Neural cell (in vitro differentiated cells): ENCODE measurements around the gene MEPCE. TPM values are rescaled to one million over a fixed set of nuclear protein-coding genes. Genes with fewer than 3 reads are reported as not detected.
"Not testable (repeated sequence)": the region's sequence is repeated elsewhere in the genome, so short reads cannot be mapped to it uniquely, and the experiment has no call there.

Experiments
- H2AFZ ChIP-seq: fragments of 200-600, 300-800 bp; sonication (generic), shearing (Covaris generic); 2 replicates; pipeline ENCODE4 v1.6.0; 2014; ENCODE audit warnings: low read depth, mild to moderate bottlenecking, antibody characterized with exemption, low read length, moderate library complexity
- H3F3A ChIP-seq: fragments of 200-600 bp; shearing (Covaris generic); 2 replicates; pipeline ENCODE4 v1.6.1; 2016; ENCODE audit warnings: mild to moderate bottlenecking, moderate library complexity, mixed read lengths, antibody characterized with exemption, low read length; ENCODE audit not compliant: insufficient read depth, poor library complexity, severe bottlenecking
- H3K27ac ChIP-seq: fragments of 200-600, 300-800 bp; sonication (generic), shearing (Covaris generic); 2 replicates; pipeline ENCODE4 v1.5.1; 2014; ENCODE audit warnings: mild to moderate bottlenecking, low read length, moderate library complexity
- H3K27me3 ChIP-seq: fragments of 300-800, 200-600 bp; sonication (generic), shearing (Covaris generic); 2 replicates; pipeline ENCODE4 v1.6.0; 2014; ENCODE audit warnings: mild to moderate bottlenecking, low read depth, low read length, moderate library complexity; ENCODE audit not compliant: insufficient read depth
- H3K36me3 ChIP-seq: fragments of 300-800, 200-600 bp; sonication (generic), shearing (Covaris generic); 2 replicates; pipeline ENCODE4 v1.5.1; 2014; ENCODE audit warnings: mild to moderate bottlenecking, antibody characterized with exemption, low read length, moderate library complexity; ENCODE audit not compliant: insufficient read depth
- H3K4me2 ChIP-seq: fragments of 300-800, 200-600 bp; sonication (generic), shearing (Covaris generic); 2 replicates; pipeline ENCODE4 v1.6.0; 2014; ENCODE audit warnings: mild to moderate bottlenecking, low read length
- H3K4me3 ChIP-seq: fragments of 300-800, 200-600 bp; sonication (generic), shearing (Covaris generic); 2 replicates; pipeline ENCODE4 v1.5.1; 2014; ENCODE audit warnings: mild to moderate bottlenecking, low read length, moderate library complexity
- H3K79me2 ChIP-seq: fragments of 200-600 bp; shearing (Covaris generic); replicated peaks from 2 replicates; pipeline ENCODE4 v1.6.0; 2014; ENCODE audit warnings: mild to moderate bottlenecking, low read length, moderate library complexity; ENCODE audit not compliant: insufficient read depth
- H3K9ac ChIP-seq: fragments of 300-800, 200-600 bp; sonication (generic), shearing (Covaris generic); 2 replicates; pipeline ENCODE4 v1.6.1; 2016; ENCODE audit warnings: mild to moderate bottlenecking, low read length, mixed read lengths
- H3K9me2 ChIP-seq: fragments of 200-600 bp; shearing (Covaris generic); 2 replicates; pipeline ENCODE4 v1.6.1; 2016; ENCODE audit warnings: mild to moderate bottlenecking, low read length, mixed read lengths; ENCODE audit not compliant: insufficient read depth
- H3K9me3 ChIP-seq: fragments of 200-600, 300-800 bp; sonication (generic), shearing (Covaris generic); 2 replicates; pipeline ENCODE4 v1.6.1; 2016; ENCODE audit warnings: mild to moderate bottlenecking, mixed run types, low read length, moderate library complexity, mixed read lengths
- H4K20me1 ChIP-seq: fragments of 200-600 bp; shearing (Covaris generic); 2 replicates; pipeline ENCODE4 v1.6.1; 2016; ENCODE audit warnings: mild to moderate bottlenecking, mixed run types; ENCODE audit not compliant: insufficient read depth
- EP300 ChIP-seq: fragments of 450-650 bp; conservative IDR thresholded peaks from 2 replicates; pipeline ENCODE4 v1.6.1; 2014; ENCODE audit warnings: antibody characterized with exemption, mild to moderate bottlenecking, moderate library complexity; ENCODE audit not compliant: poor library complexity, severe bottlenecking
- EZH2 ChIP-seq: fragments of 200-600, 300-800 bp; shearing (Covaris generic), sonication (generic); IDR thresholded peaks from 2 replicates; pipeline ENCODE4 v1.6.1; 2014; ENCODE audit warnings: antibody characterized with exemption, low read length, borderline replicate concordance, mild to moderate bottlenecking; ENCODE audit not compliant: insufficient read depth, poor library complexity, severe bottlenecking
- MXI1 ChIP-seq: fragments of 450-650 bp; conservative IDR thresholded peaks from 2 replicates; pipeline ENCODE4 v1.6.1; 2014; ENCODE audit warnings: antibody characterized with exemption, mild to moderate bottlenecking; ENCODE audit not compliant: poor library complexity, severe bottlenecking
- POLR2AphosphoS5 ChIP-seq: IDR thresholded peaks from 2 replicates; pipeline ENCODE4 v1.6.1; 2012
- RAD21 ChIP-seq: fragments of 450-650 bp; conservative IDR thresholded peaks from 2 replicates; pipeline ENCODE4 v1.6.1; 2014; ENCODE audit warnings: antibody characterized with exemption, mild to moderate bottlenecking, moderate library complexity
- SMC3 ChIP-seq: fragments of 450-650 bp; conservative IDR thresholded peaks from 2 replicates; pipeline ENCODE4 v1.6.1; 2014; ENCODE audit warnings: antibody characterized with exemption, mild to moderate bottlenecking, moderate library complexity; ENCODE audit not compliant: poor library complexity
- TAF1 ChIP-seq: IDR thresholded peaks from 2 replicates; pipeline ENCODE4 v1.6.1; 2012; ENCODE audit warnings: low read depth
- polyA plus RNA-seq: library from polyadenylated mRNA; depleted of rRNA; stranded (reverse); fragments of >200 nt; gene quantifications from 2 replicates; pipeline ENCODE4 v1.2.3, GENCODE V29; 2014
- TF ChIP-seq, protein P1 (sequence below): fragments of 450-650 bp; IDR thresholded peaks from 2 replicates; pipeline ENCODE4 v1.5.1; 2014; ENCODE audit warnings: antibody characterized with exemption, mild to moderate bottlenecking, moderate library complexity; ENCODE audit not compliant: poor library complexity, severe bottlenecking
- TF ChIP-seq, protein P2 (sequence below): IDR thresholded peaks from 2 replicates; pipeline ENCODE4 v1.6.1; 2012; ENCODE audit warnings: borderline replicate concordance

Gene MEPCE
- polyA plus RNA-seq, 1 donor from 2014 or later = 15.0 TPM

DNA sequence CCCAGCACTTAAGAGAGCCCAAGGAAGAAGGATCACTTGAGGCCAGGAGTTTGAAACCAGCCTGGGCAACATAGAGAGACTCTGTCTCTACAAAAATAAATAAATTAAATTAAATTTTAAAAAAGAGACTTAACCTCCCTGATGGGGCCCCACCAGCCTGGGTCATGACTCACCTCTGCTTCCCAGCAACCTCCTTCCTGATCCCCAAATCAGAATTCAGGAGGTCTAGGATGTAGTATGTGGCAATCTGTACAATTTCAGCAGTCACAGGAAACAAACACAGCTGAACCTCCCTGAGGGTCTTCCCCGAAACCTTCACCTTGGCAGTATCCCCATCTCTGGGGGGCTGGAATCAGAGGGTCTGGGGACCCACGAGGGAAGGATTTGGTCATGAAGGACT is 16.4 kb downstream of the MEPCE start:
- no peak overlapping the region for H3K27ac ChIP-seq
- no peaks in the 10 kb centered on the region for H4K20me1 ChIP-seq
- no peaks in the 10 kb centered on the region for H3K79me2 ChIP-seq
- H3F3A ChIP-seq = no peaks in the 10 kb centered on the region
- no peak overlapping the region for H3K4me2 ChIP-seq
- no peaks in the 10 kb centered on the region for H3K27me3 ChIP-seq
- H3K9me2 ChIP-seq = no peaks in the 10 kb centered on the region
- H2AFZ ChIP-seq = no peak overlapping the region
- no peak overlapping the region for H3K9ac ChIP-seq
- no peaks in the 10 kb centered on the region for H3K9me3 ChIP-seq
- no peak overlapping the region for H3K4me3 ChIP-seq
- no peaks in the 10 kb centered on the region for H3K36me3 ChIP-seq
- TF ChIP-seq, protein P1, sequence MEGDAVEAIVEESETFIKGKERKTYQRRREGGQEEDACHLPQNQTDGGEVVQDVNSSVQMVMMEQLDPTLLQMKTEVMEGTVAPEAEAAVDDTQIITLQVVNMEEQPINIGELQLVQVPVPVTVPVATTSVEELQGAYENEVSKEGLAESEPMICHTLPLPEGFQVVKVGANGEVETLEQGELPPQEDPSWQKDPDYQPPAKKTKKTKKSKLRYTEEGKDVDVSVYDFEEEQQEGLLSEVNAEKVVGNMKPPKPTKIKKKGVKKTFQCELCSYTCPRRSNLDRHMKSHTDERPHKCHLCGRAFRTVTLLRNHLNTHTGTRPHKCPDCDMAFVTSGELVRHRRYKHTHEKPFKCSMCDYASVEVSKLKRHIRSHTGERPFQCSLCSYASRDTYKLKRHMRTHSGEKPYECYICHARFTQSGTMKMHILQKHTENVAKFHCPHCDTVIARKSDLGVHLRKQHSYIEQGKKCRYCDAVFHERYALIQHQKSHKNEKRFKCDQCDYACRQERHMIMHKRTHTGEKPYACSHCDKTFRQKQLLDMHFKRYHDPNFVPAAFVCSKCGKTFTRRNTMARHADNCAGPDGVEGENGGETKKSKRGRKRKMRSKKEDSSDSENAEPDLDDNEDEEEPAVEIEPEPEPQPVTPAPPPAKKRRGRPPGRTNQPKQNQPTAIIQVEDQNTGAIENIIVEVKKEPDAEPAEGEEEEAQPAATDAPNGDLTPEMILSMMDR = no peak
- TF ChIP-seq EZH2 (no peak), TAF1 (no peak), RAD21 (no peak), SMC3 (no peak), MXI1 (no peak), POLR2AphosphoS5 (no peak), EP300 (no peak)
- TF ChIP-seq, protein P2, sequence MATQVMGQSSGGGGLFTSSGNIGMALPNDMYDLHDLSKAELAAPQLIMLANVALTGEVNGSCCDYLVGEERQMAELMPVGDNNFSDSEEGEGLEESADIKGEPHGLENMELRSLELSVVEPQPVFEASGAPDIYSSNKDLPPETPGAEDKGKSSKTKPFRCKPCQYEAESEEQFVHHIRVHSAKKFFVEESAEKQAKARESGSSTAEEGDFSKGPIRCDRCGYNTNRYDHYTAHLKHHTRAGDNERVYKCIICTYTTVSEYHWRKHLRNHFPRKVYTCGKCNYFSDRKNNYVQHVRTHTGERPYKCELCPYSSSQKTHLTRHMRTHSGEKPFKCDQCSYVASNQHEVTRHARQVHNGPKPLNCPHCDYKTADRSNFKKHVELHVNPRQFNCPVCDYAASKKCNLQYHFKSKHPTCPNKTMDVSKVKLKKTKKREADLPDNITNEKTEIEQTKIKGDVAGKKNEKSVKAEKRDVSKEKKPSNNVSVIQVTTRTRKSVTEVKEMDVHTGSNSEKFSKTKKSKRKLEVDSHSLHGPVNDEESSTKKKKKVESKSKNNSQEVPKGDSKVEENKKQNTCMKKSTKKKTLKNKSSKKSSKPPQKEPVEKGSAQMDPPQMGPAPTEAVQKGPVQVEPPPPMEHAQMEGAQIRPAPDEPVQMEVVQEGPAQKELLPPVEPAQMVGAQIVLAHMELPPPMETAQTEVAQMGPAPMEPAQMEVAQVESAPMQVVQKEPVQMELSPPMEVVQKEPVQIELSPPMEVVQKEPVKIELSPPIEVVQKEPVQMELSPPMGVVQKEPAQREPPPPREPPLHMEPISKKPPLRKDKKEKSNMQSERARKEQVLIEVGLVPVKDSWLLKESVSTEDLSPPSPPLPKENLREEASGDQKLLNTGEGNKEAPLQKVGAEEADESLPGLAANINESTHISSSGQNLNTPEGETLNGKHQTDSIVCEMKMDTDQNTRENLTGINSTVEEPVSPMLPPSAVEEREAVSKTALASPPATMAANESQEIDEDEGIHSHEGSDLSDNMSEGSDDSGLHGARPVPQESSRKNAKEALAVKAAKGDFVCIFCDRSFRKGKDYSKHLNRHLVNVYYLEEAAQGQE = no peak

DNA sequence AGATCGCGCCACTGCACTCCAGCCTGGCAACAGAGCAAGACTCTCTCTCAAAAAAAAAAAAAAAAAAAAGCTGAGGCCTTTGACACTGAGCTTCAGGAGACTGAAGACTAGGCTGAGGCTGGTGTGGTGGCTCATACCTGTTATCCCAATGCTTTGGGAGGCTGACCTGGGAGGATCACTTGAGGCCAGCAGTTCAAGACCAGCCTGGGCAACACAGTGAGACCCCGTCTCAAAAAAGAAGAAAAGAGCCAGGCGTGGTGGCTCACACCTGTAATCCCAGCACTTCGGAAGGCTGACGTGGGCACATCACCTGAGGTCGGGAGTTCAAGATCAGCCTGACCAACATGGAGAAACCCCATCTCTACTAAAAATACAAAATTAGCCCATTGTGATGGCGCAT is 17.7 kb downstream of the MEPCE start:
- H3F3A ChIP-seq, H3K27ac ChIP-seq, H3K27me3 ChIP-seq, H3K79me2 ChIP-seq, H3K36me3 ChIP-seq, H4K20me1 ChIP-seq, H3K9me2 ChIP-seq, H3K9me3 ChIP-seq, H2AFZ ChIP-seq, H3K4me2 ChIP-seq, H3K9ac ChIP-seq, H3K4me3 ChIP-seq: not testable (repeated sequence)

DNA sequence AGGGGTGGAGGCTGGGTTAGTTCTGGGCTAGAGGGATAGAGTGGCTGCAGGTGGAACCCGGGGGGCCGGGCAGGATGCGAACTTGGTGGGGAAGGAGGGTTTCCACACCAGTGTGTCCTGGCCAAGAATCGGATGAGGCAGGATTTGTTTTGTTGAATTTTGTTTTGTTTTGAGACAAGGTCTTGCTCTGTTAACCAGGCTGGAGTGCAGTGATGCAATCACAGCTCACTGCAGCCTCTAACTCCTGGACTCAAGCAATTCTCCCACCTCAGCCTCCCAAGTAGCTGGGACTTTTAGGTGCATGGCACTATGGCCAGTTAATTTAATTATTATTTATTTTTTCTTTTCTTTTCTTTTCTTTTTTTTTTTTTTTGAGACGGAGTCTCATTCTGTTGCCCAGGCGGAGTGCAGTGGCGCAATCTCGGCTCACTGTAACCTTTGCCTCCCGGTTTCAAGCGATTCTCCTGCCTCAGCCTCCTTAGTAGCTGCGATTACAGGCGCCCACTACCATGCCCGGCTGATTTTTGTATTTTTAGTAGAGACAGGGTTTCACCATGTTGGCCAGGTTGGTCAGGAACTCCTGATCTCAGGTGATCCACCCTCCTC is 19.7 kb downstream of the MEPCE start:
- Histone ChIP-seq H3K27ac (no peak overlapping the region), H3K4me2 (no peak overlapping the region)
- no peak for TF ChIP-seq TAF1

More for the DNA sequence above, 19.7 kb downstream of the MEPCE start:
- Histone ChIP-seq H3K79me2 (no peaks in the 10 kb centered on the region), H3K9me3 (no peaks in the 10 kb centered on the region), H3K27me3 (no peaks in the 10 kb centered on the region), H3F3A (no peaks in the 10 kb centered on the region), H3K9me2 (no peaks in the 10 kb centered on the region), H3K4me3 (no peak overlapping the region), H3K36me3 (no peaks in the 10 kb centered on the region), H3K9ac (no peak overlapping the region), H4K20me1 (no peaks in the 10 kb centered on the region), H2AFZ (no peak overlapping the region)
